ENCODE data around the gene UTP11. TPM values are rescaled to one million over a fixed set of nuclear protein-coding genes. Genes with fewer than 3 reads are reported as not detected.
A peak's percentile ranks its signal among the peaks of the same experiment; 100 is the strongest.

The UTP11 gene
- polyA plus RNA-seq, 3 donors from 2014 or later, result 22.6 to 32.7 (median 30.4) TPM

GRCh38 chr1:37997256-37998088 lies 15.1 kb upstream of the UTP11 start:
- peaks cover 14 to 20% (median 15%) of the 10 kb centered on the region in 3 donors for H3K36me3 Mint-ChIP-seq
- H3K27ac Mint-ChIP-seq, result peak overlapping the region in 5 of 6 donors; percentile 14 to 96 (median 86)
- H3K9me3 Mint-ChIP-seq, result no peaks in the 10 kb centered on the region
- no peak for DNase-seq
- H3K4me3 Mint-ChIP-seq, result no peak overlapping the region
- H3K4me1 Mint-ChIP-seq, result peaks cover 61% of the 10 kb centered on the region in 2 donors
- H3K27me3 Mint-ChIP-seq (ENCODE audit: low read depth in 3 of 3), result peaks cover 0 to 4% (median 0%) of the 10 kb centered on the region in 3 donors

- Mint-ChIP-seq H3K9me3 (no peaks in the 10 kb centered on the region), H3K27ac (peak overlapping the region; percentile 59 to 96 (median 90)), H3K4me1 (peaks cover 64% of the 10 kb centered on the region in 2 donors), H3K36me3 (peaks cover 14 to 20% (median 15%) of the 10 kb centered on the region in 3 donors), H3K27me3 (ENCODE audit: low read depth in 3 of 3) (peaks cover 0 to 4% (median 0%) of the 10 kb centered on the region in 3 donors), H3K4me3 (peak overlapping the region in 3 of 5 donors; percentile 17 to 84 (median 36))
- DNase-seq, result no peak
Measured at GRCh38 chr1:37998089-37998808, 14.3 kb upstream of the UTP11 start.

GRCh38 chr1:37998913-37999429 lies 13.6 kb upstream of the UTP11 start:
- Mint-ChIP-seq H3K9me3 (no peaks in the 10 kb centered on the region), H3K36me3 (peaks cover 14 to 20% (median 15%) of the 10 kb centered on the region in 3 donors), H3K4me1 (peaks cover 70 to 72% of the 10 kb centered on the region in 2 donors), H3K27me3 (ENCODE audit: low read depth in 3 of 3) (peaks cover 0 to 7% (median 0%) of the 10 kb centered on the region in 3 donors), H3K4me3 (peak overlapping the region; percentile 56 to 84 (median 69)), H3K27ac (peak overlapping the region; percentile 86 to 96 (median 94))
- no peak for DNase-seq

- peaks cover 15 to 20% (median 17%) of the 10 kb centered on the region in 3 donors for H3K36me3 Mint-ChIP-seq
- H3K4me1 Mint-ChIP-seq, result peaks cover 70 to 73% of the 10 kb centered on the region in 2 donors
- H3K27ac Mint-ChIP-seq, result peak overlapping the region; percentile 86 to 96 (median 94)
- peak overlapping the region; percentile 56 to 84 (median 69) for H3K4me3 Mint-ChIP-seq
- no peaks in the 10 kb centered on the region for H3K9me3 Mint-ChIP-seq
- peak in 1 of 3 donors; percentile 37 for DNase-seq
- peaks cover 0 to 7% (median 0%) of the 10 kb centered on the region in 3 donors for H3K27me3 Mint-ChIP-seq (ENCODE audit: low read depth in 3 of 3)
Measured at GRCh38 chr1:37999430-38000232, 12.9 kb upstream of the UTP11 start.

GRCh38 chr1:38000233-38000528 lies 12.4 kb upstream of the UTP11 start:
- peaks cover 66 to 71% of the 10 kb centered on the region in 2 donors for H3K4me1 Mint-ChIP-seq
- peak overlapping the region; percentile 56 to 84 (median 66) for H3K4me3 Mint-ChIP-seq
- peaks cover 0 to 9% (median 0%) of the 10 kb centered on the region in 3 donors for H3K27me3 Mint-ChIP-seq (ENCODE audit: low read depth in 3 of 3)
- no peak for DNase-seq
- H3K36me3 Mint-ChIP-seq, result peaks cover 10 to 15% (median 12%) of the 10 kb centered on the region in 3 donors
- H3K27ac Mint-ChIP-seq, result peak overlapping the region; percentile 86 to 96 (median 94)
- H3K9me3 Mint-ChIP-seq, result no peaks in the 10 kb centered on the region

GRCh38 chr1:38000529-38001455 lies 11.7 kb upstream of the UTP11 start:
- Mint-ChIP-seq H3K4me3 (peak overlapping the region; percentile 56 to 84 (median 66)), H3K27ac (peak overlapping the region; percentile 86 to 96 (median 94))

GRCh38 chr1:38003261-38004250 lies 9.0 kb upstream of the UTP11 start:
- Mint-ChIP-seq H3K9me3 (no peaks in the 10 kb centered on the region), H3K36me3 (peaks cover 2 to 5% (median 3%) of the 10 kb centered on the region in 3 donors), H3K4me1 (peaks cover 77% of the 10 kb centered on the region in 2 donors), H3K27me3 (ENCODE audit: low read depth in 3 of 3) (peaks cover 1 to 7% (median 2%) of the 10 kb centered on the region in 3 donors), H3K27ac (peak overlapping the region; percentile 85 to 96 (median 94)), H3K4me3 (peak overlapping the region; percentile 92 to 97 (median 94))
- DNase-seq, result no peak

More at GRCh38 chr1:38000529-38001455, 11.7 kb upstream of the UTP11 start:
- H3K27me3 Mint-ChIP-seq (ENCODE audit: low read depth in 3 of 3), result peaks cover 0 to 9% (median 0%) of the 10 kb centered on the region in 3 donors
- H3K36me3 Mint-ChIP-seq, result peaks cover 9 to 13% (median 10%) of the 10 kb centered on the region in 3 donors
- H3K9me3 Mint-ChIP-seq, result no peaks in the 10 kb centered on the region
- H3K4me1 Mint-ChIP-seq, result peaks cover 63 to 69% of the 10 kb centered on the region in 2 donors
- peak; percentile 37 to 51 (median 50) for DNase-seq

- peaks cover 77% of the 10 kb centered on the region in 2 donors for H3K4me1 Mint-ChIP-seq
Measured at GRCh38 chr1:38004284-38005108, 8.0 kb upstream of the UTP11 start.

GRCh38 chr1:38005195-38006007 lies 7.1 kb upstream of the UTP11 start, which contains the start of gene FHL3:
TSS of gene FHL3 (minus strand) at chr1:38005514. CDS start at chr1:37999412, 6,102 bp downstream.
- H3K27me3 Mint-ChIP-seq (ENCODE audit: low read depth in 3 of 3), result peaks cover 1 to 7% (median 2%) of the 10 kb centered on the region in 3 donors
- H3K4me3 Mint-ChIP-seq, result peak within 1 kb of the TSS; percentile 92 to 97 (median 94)
- peak in 2 of 3 donors; percentile 48 for DNase-seq
- H3K27ac Mint-ChIP-seq, result peak within 1 kb of the TSS; percentile 90 to 96 (median 96)
- H3K4me1 Mint-ChIP-seq, result peaks cover 77% of the 10 kb centered on the region in 2 donors
- peaks cover 0 to 3% (median 0%) of the 10 kb centered on the region in 3 donors for H3K36me3 Mint-ChIP-seq
- H3K9me3 Mint-ChIP-seq, result no peaks in the 10 kb centered on the region

More at GRCh38 chr1:38004284-38005108, 8.0 kb upstream of the UTP11 start:
- Mint-ChIP-seq H3K9me3 (no peaks in the 10 kb centered on the region), H3K27ac (peak overlapping the region; percentile 85 to 96 (median 94)), H3K27me3 (ENCODE audit: low read depth in 3 of 3) (peaks cover 1 to 5% (median 2%) of the 10 kb centered on the region in 3 donors), H3K36me3 (peaks cover 0 to 3% (median 0%) of the 10 kb centered on the region in 3 donors), H3K4me3 (peak overlapping the region; percentile 92 to 97 (median 94))
- peak in 1 of 3 donors; percentile 41 for DNase-seq

Data from immature natural killer cell (primary cell).